Hepatocyte (in vitro differentiated cells): Measurements from ENCODE around the gene STIM2. TPM values are rescaled to one million over a fixed set of nuclear protein-coding genes. Genes with fewer than 3 reads are reported as not detected.

Experiments
- DNase-seq: peaks from one replicate; pipeline ENCODE4 v3.0.0-alpha.2; 2016; ENCODE audit warnings: low spot score
- H2AFZ ChIP-seq: fragments of 200-600 bp; sonication (generic); 2 replicates; pipeline ENCODE4 v1.6.0; 2016; ENCODE audit warnings: antibody characterized with exemption, mild to moderate bottlenecking
- H3K27ac ChIP-seq: fragments of 200-600 bp; sonication (generic); 2 replicates; pipeline ENCODE4 v1.5.1; 2016; ENCODE audit warnings: mild to moderate bottlenecking
- H3K27me3 ChIP-seq: fragments of 200-600 bp; sonication (generic); 2 replicates; pipeline ENCODE4 v1.6.1; 2016
- H3K36me3 ChIP-seq: fragments of 200-600 bp; sonication (generic); replicated peaks from 2 replicates; pipeline ENCODE4 v1.5.1; 2016; ENCODE audit warnings: low read depth; ENCODE audit not compliant: insufficient read depth
- H3K4me1 ChIP-seq: fragments of 200-600 bp; sonication (generic); 2 replicates; pipeline ENCODE4 v1.5.1; 2016; ENCODE audit warnings: mild to moderate bottlenecking, moderate library complexity; ENCODE audit not compliant: insufficient read depth
- H3K4me2 ChIP-seq: fragments of 200-600 bp; sonication (generic); 2 replicates; pipeline ENCODE4 v1.6.0; 2016
- H3K4me3 ChIP-seq: fragments of 200-600 bp; sonication (generic); 2 replicates; pipeline ENCODE4 v1.5.1; 2016; ENCODE audit warnings: mild to moderate bottlenecking
- H3K79me2 ChIP-seq: fragments of 200-600 bp; sonication (generic); 2 replicates; pipeline ENCODE4 v1.6.0; 2017; ENCODE audit warnings: mild to moderate bottlenecking
- H3K9me2 ChIP-seq: fragments of 200-600 bp; sonication (generic); replicated peaks from 2 replicates; pipeline ENCODE4 v1.6.0; 2017; ENCODE audit warnings: mild to moderate bottlenecking; ENCODE audit not compliant: insufficient read depth
- H3K9me3 ChIP-seq: fragments of 200-600 bp; sonication (generic); 2 replicates; pipeline ENCODE4 v1.5.1; 2016; ENCODE audit warnings: low read depth, mild to moderate bottlenecking
- H4K20me1 ChIP-seq: fragments of 200-600 bp; sonication (generic); 2 replicates; pipeline ENCODE4 v1.6.0; 2016; ENCODE audit warnings: mild to moderate bottlenecking; ENCODE audit not compliant: insufficient read depth, poor library complexity, severe bottlenecking
- CTCF ChIP-seq: fragments of 200-600 bp; sonication (generic); IDR thresholded peaks from 2 replicates; pipeline ENCODE4 v1.5.1; 2016; ENCODE audit warnings: antibody characterized with exemption, mild to moderate bottlenecking; ENCODE audit not compliant: poor library complexity
- EZH2 ChIP-seq: fragments of 200-600 bp; sonication (generic); IDR thresholded peaks from 2 replicates; pipeline ENCODE4 v1.6.1; 2016; ENCODE audit warnings: antibody characterized with exemption, mild to moderate bottlenecking, borderline replicate concordance
- EZH2phosphoT487 ChIP-seq: fragments of 200-600 bp; sonication (generic); IDR thresholded peaks from one replicate; pipeline ENCODE4 v1.6.1; 2018; ENCODE audit warnings: antibody characterized with exemption, mild to moderate bottlenecking, low read depth, moderate library complexity; ENCODE audit not compliant: unreplicated experiment, severe bottlenecking
- WGBS: methylation state at CpG from one replicate; pipeline ENCODE4 v1.1.6; 2016; ENCODE audit warnings: low lambda C conversion rate; ENCODE audit errors: missing lambda C conversion rate; 5-methylcytosine and 5-hydroxymethylcytosine counted together
- polyA plus RNA-seq: library from polyadenylated mRNA; unstranded; fragments of >200 nt; fragmentation: Nextera tagmentation; extraction: Ambion mirVana; gene quantifications from 2 replicates; pipeline ENCODE4 v1.2.1, GENCODE V29; 2016
- total RNA-seq: library from RNA; depleted of rRNA; stranded (reverse); fragments of >200 nt; gene quantifications from 2 replicates; pipeline ENCODE4 v1.2.3, GENCODE V29; 2014

Gene STIM2
- total and polyA plus RNA-seq, 2 experiments from 2014 or later, result 13.2 to 17.0 TPM

GRCh38 chr4:27020603-27021002 is 160.0 kb downstream of the STIM2 start:
- DNase-seq, result no peak
- H2AFZ ChIP-seq, result no peak overlapping the region
- no peak overlapping the region for H3K4me2 ChIP-seq
- no peaks in the 10 kb centered on the region for H3K9me3 ChIP-seq
- no peaks in the 10 kb centered on the region for H3K79me2 ChIP-seq
- no peaks in the 10 kb centered on the region for H3K4me1 ChIP-seq
- TF ChIP-seq EZH2 (no peak), CTCF (no peak), EZH2phosphoT487 (no peak)
- H3K4me3 ChIP-seq, result no peak overlapping the region
- no peaks in the 10 kb centered on the region for H3K9me2 ChIP-seq
- no peaks in the 10 kb centered on the region for H4K20me1 ChIP-seq
- no peaks in the 10 kb centered on the region for H3K36me3 ChIP-seq
- H3K27me3 ChIP-seq, result no peaks in the 10 kb centered on the region
- no peak overlapping the region for H3K27ac ChIP-seq

DNA sequence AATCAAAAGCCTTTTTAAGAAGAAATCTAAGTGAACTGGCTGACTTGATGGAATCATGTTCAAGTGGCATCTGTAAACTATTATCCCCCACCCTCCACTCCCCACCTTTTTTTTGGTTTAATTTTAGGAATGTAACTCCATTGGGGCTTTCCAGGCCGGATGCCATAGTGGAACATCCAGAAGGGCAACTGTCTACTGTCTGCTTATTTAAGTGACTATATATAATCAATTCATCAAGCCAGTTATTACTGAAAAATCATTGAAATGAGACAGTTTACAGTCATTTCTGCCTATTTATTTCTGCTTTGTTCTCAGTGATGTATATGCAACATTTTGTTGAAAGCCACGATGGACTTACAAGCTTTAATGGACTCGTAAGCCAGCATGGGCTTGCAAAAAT is 162.3 kb downstream of the STIM2 start:
- Histone ChIP-seq H3K79me2 (no peaks in the 10 kb centered on the region), H3K27ac (no peak overlapping the region), H4K20me1 (no peaks in the 10 kb centered on the region), H3K9me3 (no peaks in the 10 kb centered on the region), H3K4me2 (no peak overlapping the region), H3K4me1 (no peaks in the 10 kb centered on the region), H3K36me3 (no peaks in the 10 kb centered on the region), H3K4me3 (no peak overlapping the region), H3K27me3 (no peaks in the 10 kb centered on the region), H3K9me2 (no peaks in the 10 kb centered on the region), H2AFZ (no peak overlapping the region)
- WGBS, result 59% methylated on average over 3 of the region's 3 CpGs
- no peak for DNase-seq
- TF ChIP-seq CTCF (no peak), EZH2 (no peak), EZH2phosphoT487 (no peak)

- no peak overlapping the region for H3K27ac ChIP-seq
- H3K27me3 ChIP-seq, result no peaks in the 10 kb centered on the region
- 71% methylated on average over 4 of the region's 4 CpGs for WGBS
- no peaks in the 10 kb centered on the region for H3K9me2 ChIP-seq
- H3K4me1 ChIP-seq, result no peaks in the 10 kb centered on the region
- no peak for DNase-seq
- no peaks in the 10 kb centered on the region for H4K20me1 ChIP-seq
- no peaks in the 10 kb centered on the region for H3K9me3 ChIP-seq
- no peak overlapping the region for H2AFZ ChIP-seq
- H3K79me2 ChIP-seq, result no peaks in the 10 kb centered on the region
- no peak overlapping the region for H3K4me3 ChIP-seq
- no peaks in the 10 kb centered on the region for H3K36me3 ChIP-seq
- no peak overlapping the region for H3K4me2 ChIP-seq
- TF ChIP-seq CTCF (no peak), EZH2 (no peak), EZH2phosphoT487 (no peak)
Observed at GRCh38 chr4:27023366-27023765, 162.7 kb downstream of the STIM2 start.

- no peak overlapping the region for H3K27ac ChIP-seq
- no peak overlapping the region for H3K4me2 ChIP-seq
- no peaks in the 10 kb centered on the region for H3K4me1 ChIP-seq
- no peak overlapping the region for H3K4me3 ChIP-seq
- H3K79me2 ChIP-seq, result no peaks in the 10 kb centered on the region
- WGBS, result 47% methylated on average over 2 of the region's 2 CpGs
- no peaks in the 10 kb centered on the region for H3K9me2 ChIP-seq
- no peak for DNase-seq
- TF ChIP-seq CTCF (no peak), EZH2 (no peak)
- H3K36me3 ChIP-seq, result no peaks in the 10 kb centered on the region
- no peaks in the 10 kb centered on the region for H3K9me3 ChIP-seq
- H2AFZ ChIP-seq, result no peak overlapping the region
- no peaks in the 10 kb centered on the region for H3K27me3 ChIP-seq
- no peaks in the 10 kb centered on the region for H4K20me1 ChIP-seq
Observed at GRCh38 chr4:27024805-27025204, 164.2 kb downstream of the STIM2 start.
